ENCODE data around the gene TEX38. TPM values are rescaled to one million over a fixed set of nuclear protein-coding genes. Genes with fewer than 3 reads are reported as not detected.
A peak's percentile ranks its signal among the peaks of the same experiment; 100 is the strongest.
"Not testable (repeated sequence)": the region's sequence is repeated elsewhere in the genome, so short reads cannot be mapped to it uniquely, and the experiment has no call there.

The TEX38 gene
- total RNA-seq, 2 experiments from 2014 or later = not detected

DNA sequence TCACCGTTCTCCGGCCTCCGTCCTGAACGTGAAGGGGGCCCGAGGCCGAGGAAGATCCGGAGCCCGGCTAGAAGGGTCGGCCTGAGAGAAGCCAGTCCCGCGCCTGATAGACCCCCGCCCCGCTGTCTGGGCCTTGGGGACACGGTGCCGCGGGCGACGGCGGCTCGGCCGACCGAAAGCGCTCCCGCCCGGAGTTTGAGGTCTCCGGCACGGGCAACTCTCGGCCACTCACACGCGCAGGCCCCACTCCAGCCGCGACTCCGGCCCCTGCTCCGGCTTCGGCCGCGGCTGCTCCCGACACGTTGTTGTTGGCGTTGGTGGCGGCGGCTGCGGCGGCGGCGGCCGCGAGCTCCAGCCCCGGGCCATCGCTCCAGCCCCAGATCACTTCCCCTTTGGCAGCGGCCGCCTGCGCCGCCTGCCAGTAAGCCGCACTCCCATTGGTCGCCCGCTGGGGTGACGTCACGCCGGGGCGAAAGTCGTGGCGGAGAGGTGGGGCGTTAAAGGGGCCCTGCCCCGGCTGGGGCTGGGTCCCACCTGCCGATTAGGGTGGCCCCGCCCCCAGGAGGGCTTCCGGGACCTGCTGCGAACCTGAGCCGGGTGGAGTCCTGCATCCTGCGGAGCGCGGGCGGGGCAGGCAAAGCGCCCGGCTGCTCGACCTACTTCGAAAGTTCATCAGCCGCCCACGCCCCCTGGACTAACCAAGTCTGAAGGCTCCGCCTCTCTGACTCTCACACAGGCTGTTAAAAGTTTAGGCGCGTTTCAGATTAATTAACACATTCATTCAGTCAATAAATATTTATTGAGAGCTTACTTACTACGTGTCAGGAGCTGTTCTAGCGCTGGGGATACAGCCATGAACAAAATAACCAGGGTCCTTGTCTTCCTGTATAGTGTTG is 47.3 kb downstream of the TEX38 start, which contains the start of gene EFCAB14:
Gene EFCAB14, minus strand, starts transcription at position 388 of the 896 bp plus-strand sequence. CDS start 1,027 bp downstream, outside the sequence.
- Histone ChIP-seq H3K4me1 (ENCODE audit: insufficient read depth, low read length, poor library complexity, severe bottlenecking) (peaks cover 26% of the 10 kb centered on the region), H3K79me2 (ENCODE audit: insufficient read depth, low read depth, low read length) (peaks cover 24% of the 10 kb centered on the region), H3K9me2 (ENCODE audit: insufficient read depth, low read length) (no peaks in the 10 kb centered on the region), H3K27ac (ENCODE audit: low read depth, low read length, poor library complexity, severe bottlenecking) (peak within 1 kb of the TSS; percentile 12), H3K9me3 (ENCODE audit: low read length) (no peaks in the 10 kb centered on the region), H4K20me1 (ENCODE audit: insufficient read depth, low read length) (peaks cover 4% of the 10 kb centered on the region; the same call in 1 of the 2 replicates), H3K4me3 (ENCODE audit: low read depth, low read length, poor library complexity, severe bottlenecking) (peak within 1 kb of the TSS; percentile 77), H3K4me2 (ENCODE audit: low read length) (peak within 1 kb of the TSS; percentile 81), H2AFZ (ENCODE audit: low read length) (peak within 1 kb of the TSS; percentile 99), H3K36me3 (ENCODE audit: insufficient read depth, low read length) (peaks cover 32% of the 10 kb centered on the region)
- intact Hi-C loops (cut with micrococcal nuclease; ENCODE audit: unreplicated experiment) = loop anchor here (1.0 kb wide), 2 partner anchors 51 to 103 kb away; partner anchors contain the start of genes ATPAF1 and MOB3C
- ChIA-PET POLR2A (interaction anchor here (0.7 to 2.4 kb wide), 3 partner anchors 9 to 116 kb away, joined by 3 to 9 read pairs (median 6); partner anchors contain the start of gene ATPAF1), CTCF (ENCODE audit: unreplicated experiment) (interaction anchor here (1.0 kb wide), 1 partner anchor 102 kb away, joined by 3 read pairs; no protein-coding TSS in a partner anchor)
- TF ChIP-seq, protein P1, sequence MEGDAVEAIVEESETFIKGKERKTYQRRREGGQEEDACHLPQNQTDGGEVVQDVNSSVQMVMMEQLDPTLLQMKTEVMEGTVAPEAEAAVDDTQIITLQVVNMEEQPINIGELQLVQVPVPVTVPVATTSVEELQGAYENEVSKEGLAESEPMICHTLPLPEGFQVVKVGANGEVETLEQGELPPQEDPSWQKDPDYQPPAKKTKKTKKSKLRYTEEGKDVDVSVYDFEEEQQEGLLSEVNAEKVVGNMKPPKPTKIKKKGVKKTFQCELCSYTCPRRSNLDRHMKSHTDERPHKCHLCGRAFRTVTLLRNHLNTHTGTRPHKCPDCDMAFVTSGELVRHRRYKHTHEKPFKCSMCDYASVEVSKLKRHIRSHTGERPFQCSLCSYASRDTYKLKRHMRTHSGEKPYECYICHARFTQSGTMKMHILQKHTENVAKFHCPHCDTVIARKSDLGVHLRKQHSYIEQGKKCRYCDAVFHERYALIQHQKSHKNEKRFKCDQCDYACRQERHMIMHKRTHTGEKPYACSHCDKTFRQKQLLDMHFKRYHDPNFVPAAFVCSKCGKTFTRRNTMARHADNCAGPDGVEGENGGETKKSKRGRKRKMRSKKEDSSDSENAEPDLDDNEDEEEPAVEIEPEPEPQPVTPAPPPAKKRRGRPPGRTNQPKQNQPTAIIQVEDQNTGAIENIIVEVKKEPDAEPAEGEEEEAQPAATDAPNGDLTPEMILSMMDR (conservative IDR thresholded peaks at IDR 0.05; ENCODE audit: low read length) = no peak
- TF ChIP-seq EZH2phosphoT487 (IDR thresholded peaks at IDR 0.05; ENCODE audit: borderline replicate concordance, low read depth, low read length) = no peak
- BruUV-seq (replicated peaks) = no TSS peak
- peak; percentile 99 for DNase-seq (ENCODE audit: low spot score)

DNA sequence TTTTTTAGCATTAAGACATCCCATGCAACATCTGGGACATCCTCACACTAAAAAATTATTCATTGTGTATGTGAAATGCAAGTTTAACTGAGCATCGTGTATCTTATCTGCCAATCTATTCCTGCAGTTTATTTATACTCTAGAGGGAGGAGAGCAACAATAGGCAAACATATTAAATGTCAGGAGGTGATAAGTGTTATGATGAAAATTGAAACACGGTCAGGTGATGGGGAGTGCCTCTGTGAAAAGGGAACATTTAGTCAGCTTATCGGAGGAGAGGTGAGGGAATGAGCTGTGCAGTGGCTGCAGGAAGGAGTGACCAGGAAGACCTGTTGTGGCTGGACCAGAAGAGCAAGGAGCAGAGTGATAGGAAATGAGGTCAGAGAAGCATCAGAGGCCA is 48.0 kb downstream of the TEX38 start:
- intact Hi-C loops (cut with micrococcal nuclease; ENCODE audit: unreplicated experiment) = loop anchor here (1.0 to 10.0 kb wide), 3 partner anchors 51 to 165 kb away; partner anchors contain the start of genes ATPAF1, KNCN and MOB3C
- H3K4me3 ChIP-seq (ENCODE audit: low read depth, low read length, poor library complexity, severe bottlenecking) = peak overlapping the region; percentile 77
- TF ChIP-seq EZH2phosphoT487 (IDR thresholded peaks at IDR 0.05; ENCODE audit: borderline replicate concordance, low read depth, low read length) = no peak
- TF ChIP-seq, protein P1 (conservative IDR thresholded peaks at IDR 0.05; ENCODE audit: low read length) = no peak
- H3K9me3 ChIP-seq (ENCODE audit: low read length) = no peaks in the 10 kb centered on the region
- H3K27ac ChIP-seq (ENCODE audit: low read depth, low read length, poor library complexity, severe bottlenecking) = peak overlapping the region; percentile 10
- no peak for DNase-seq (ENCODE audit: low spot score)
- H3K4me2 ChIP-seq (ENCODE audit: low read length) = peak overlapping the region; percentile 68
- peaks cover 4% of the 10 kb centered on the region; the same call in 1 of the 2 replicates for H4K20me1 ChIP-seq (ENCODE audit: insufficient read depth, low read length)
- H3K79me2 ChIP-seq (ENCODE audit: insufficient read depth, low read depth, low read length) = peaks cover 24% of the 10 kb centered on the region
- ChIA-PET CTCF (ENCODE audit: unreplicated experiment) (interaction anchor here (1.0 kb wide), 1 partner anchor 103 kb away, joined by 3 read pairs; no protein-coding TSS in a partner anchor), POLR2A (interaction anchor here (0.7 to 2.4 kb wide), 3 partner anchors 9 to 116 kb away, joined by 3 to 9 read pairs (median 6); partner anchors contain the start of gene ATPAF1)
- peaks cover 26% of the 10 kb centered on the region for H3K4me1 ChIP-seq (ENCODE audit: insufficient read depth, low read length, poor library complexity, severe bottlenecking)
- H2AFZ ChIP-seq (ENCODE audit: low read length) = peak overlapping the region; percentile 99
- H3K9me2 ChIP-seq (ENCODE audit: insufficient read depth, low read length) = no peaks in the 10 kb centered on the region
- no TSS peak for BruUV-seq (replicated peaks)
- peaks cover 24% of the 10 kb centered on the region for H3K36me3 ChIP-seq (ENCODE audit: insufficient read depth, low read length)

DNA sequence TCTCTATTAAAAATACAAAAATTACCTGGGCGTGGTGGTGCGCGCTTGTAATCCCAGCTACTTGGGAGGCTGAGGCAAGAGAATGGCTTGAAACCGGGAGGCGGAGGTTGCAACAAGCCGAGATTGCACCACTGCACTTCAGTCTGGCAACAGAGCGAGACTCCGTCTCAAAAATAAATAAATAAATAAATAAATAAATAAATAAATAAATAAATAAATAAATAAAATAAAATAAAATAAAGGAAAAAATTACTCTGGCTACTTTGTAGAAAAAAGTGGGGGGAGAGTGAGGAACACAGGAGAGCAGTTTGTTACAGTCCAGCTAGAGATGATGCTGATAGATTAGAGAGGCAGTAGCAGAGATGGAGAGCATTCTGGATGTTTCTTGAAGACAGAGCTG is 48.7 kb downstream of the TEX38 start:
- ChIA-PET CTCF (ENCODE audit: unreplicated experiment) (interaction anchor here (1.0 kb wide), 1 partner anchor 103 kb away, joined by 3 read pairs; no protein-coding TSS in a partner anchor), POLR2A (interaction anchor here (2.4 kb wide), 1 partner anchor 53 kb away, joined by 9 read pairs; the partner anchor contains the start of gene ATPAF1)
- H2AFZ ChIP-seq (ENCODE audit: low read length); H3K4me2 ChIP-seq (ENCODE audit: low read length); H3K27ac ChIP-seq (ENCODE audit: low read depth, low read length, poor library complexity, severe bottlenecking); H3K9me3 ChIP-seq (ENCODE audit: low read length); H4K20me1 ChIP-seq (ENCODE audit: insufficient read depth, low read length); DNase-seq (ENCODE audit: low spot score); H3K9me2 ChIP-seq (ENCODE audit: insufficient read depth, low read length); H3K4me3 ChIP-seq (ENCODE audit: low read depth, low read length, poor library complexity, severe bottlenecking); BruUV-seq (replicated peaks): not testable (repeated sequence)
- Histone ChIP-seq H3K4me1 (ENCODE audit: insufficient read depth, low read length, poor library complexity, severe bottlenecking) (peaks cover 26% of the 10 kb centered on the region), H3K36me3 (ENCODE audit: insufficient read depth, low read length) (peaks cover 18% of the 10 kb centered on the region), H3K79me2 (ENCODE audit: insufficient read depth, low read depth, low read length) (peaks cover 24% of the 10 kb centered on the region)
- intact Hi-C loops (cut with micrococcal nuclease; ENCODE audit: unreplicated experiment) = loop anchor here (10.0 kb wide), 1 partner anchor 166 kb away; the partner anchor contains the start of gene KNCN

Measured in OCI-LY7 (cell line).